Activated naive CD4-positive, alpha-beta T cell treated with anti-CD3 and anti-CD28 coated beads, Interleukin-2, amount 50 U/mL, for 24 hours (primary cell): ENCODE results near the gene PRR15.

Experiments used
- H3K27ac Mint-ChIP-seq: one replicate; pipeline ENCODE4 v1.8.0; 2021; ENCODE audit warnings: mild to moderate bottlenecking, mixed read lengths
- H3K27me3 Mint-ChIP-seq: one replicate; pipeline ENCODE4 v1.8.0; 2021; ENCODE audit warnings: mixed read lengths
- H3K36me3 Mint-ChIP-seq: one replicate; pipeline ENCODE4 v1.8.0; 2021; ENCODE audit warnings: mixed read lengths
- H3K4me1 Mint-ChIP-seq: one replicate; pipeline ENCODE4 v1.8.0; 2021; ENCODE audit warnings: mixed read lengths
- H3K4me3 Mint-ChIP-seq: one replicate; pipeline ENCODE4 v1.8.0; 2021; ENCODE audit warnings: mild to moderate bottlenecking, mixed read lengths
- H3K9me3 Mint-ChIP-seq: one replicate; pipeline ENCODE4 v1.8.0; 2021; ENCODE audit warnings: mixed read lengths

The PRR15 gene

DNA sequence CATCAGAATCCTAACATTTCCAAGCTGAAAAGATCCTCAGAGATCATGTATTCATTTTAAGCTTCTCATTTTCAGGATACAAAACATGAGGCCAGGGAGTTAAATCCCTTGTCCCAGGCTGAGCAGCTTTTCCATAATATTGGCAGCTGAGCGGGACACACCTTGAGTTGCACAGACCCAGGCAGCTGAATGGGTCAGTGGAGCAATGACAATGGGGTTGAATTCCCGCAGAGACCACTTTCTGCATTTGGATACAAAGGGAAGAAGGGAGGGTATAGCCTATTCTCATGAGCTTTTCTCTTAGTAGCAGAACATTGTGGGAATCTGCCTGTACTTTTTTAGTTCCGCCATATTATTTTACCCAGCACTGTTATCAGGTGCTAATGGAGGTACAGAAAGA is 49.5 kb downstream of the PRR15 start:
- no peak overlapping the region for H3K27ac Mint-ChIP-seq
- H3K9me3 Mint-ChIP-seq = peaks cover 4% of the 10 kb centered on the region
- H3K4me1 Mint-ChIP-seq = no peaks in the 10 kb centered on the region
- no peak overlapping the region for H3K4me3 Mint-ChIP-seq
- peaks cover 7% of the 10 kb centered on the region for H3K27me3 Mint-ChIP-seq
- no peaks in the 10 kb centered on the region for H3K36me3 Mint-ChIP-seq

DNA sequence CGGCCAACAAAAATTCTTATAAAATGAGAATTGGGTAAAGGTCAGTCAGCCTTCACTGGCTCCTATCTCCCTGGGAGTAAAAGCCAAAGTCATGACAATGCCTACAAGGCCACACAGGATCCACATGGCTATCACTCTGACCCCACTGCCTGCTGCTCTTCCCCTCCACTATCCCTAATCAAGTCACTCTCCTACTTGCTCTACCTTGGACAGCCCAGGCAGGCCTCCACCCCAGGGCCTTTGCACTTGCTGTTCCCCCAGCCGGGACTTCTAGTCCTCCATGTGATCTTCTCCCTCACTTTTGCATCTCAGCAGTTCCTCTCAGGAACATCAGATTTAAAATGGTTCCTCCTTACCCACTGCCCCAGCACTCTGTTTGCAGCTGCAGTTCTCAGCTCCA is 50.6 kb downstream of the PRR15 start:
- Mint-ChIP-seq H3K4me1 (no peaks in the 10 kb centered on the region), H3K4me3 (no peak overlapping the region), H3K27ac (no peak overlapping the region), H3K36me3 (no peaks in the 10 kb centered on the region), H3K9me3 (peaks cover 4% of the 10 kb centered on the region), H3K27me3 (peaks cover 8% of the 10 kb centered on the region)
